ENCODE data around the gene SLC9A8. TPM values are rescaled to one million over a fixed set of nuclear protein-coding genes. Genes with fewer than 3 reads are reported as not detected.

Gene SLC9A8
- total RNA-seq, 2 experiments from 2014 or later, result 22.0 to 30.3 TPM

GRCh38 chr20:49925901-49926454, 113.3 kb downstream of the SLC9A8 start:
- no TSS peak for BruUV-seq (replicated peaks)
- peaks cover 8% of the 10 kb centered on the region for H3K4me1 ChIP-seq (ENCODE audit: insufficient read depth, low read length, poor library complexity, severe bottlenecking)
- intact Hi-C loops (cut with micrococcal nuclease; ENCODE audit: unreplicated experiment), result loop anchor here (5.0 kb wide), 1 partner anchor 39 kb away; no protein-coding TSS in a partner anchor

GRCh38 chr20:49928411-49929141, 115.9 kb downstream of the SLC9A8 start:
- CTCF ChIA-PET (ENCODE audit: unreplicated experiment), result no interaction called here
- DNase-seq (ENCODE audit: low spot score), result peak; percentile 88

More at GRCh38 chr20:49925901-49926454, 113.3 kb downstream of the SLC9A8 start:
- ChIA-PET CTCF (ENCODE audit: unreplicated experiment) (no interaction called here), POLR2A (interaction anchor here (0.7 kb wide), 1 partner anchor 9 kb away, joined by 6 read pairs; no protein-coding TSS in a partner anchor)
- no peaks in the 10 kb centered on the region for H4K20me1 ChIP-seq (ENCODE audit: insufficient read depth, low read length)
- H3K27ac ChIP-seq (ENCODE audit: low read depth, low read length, poor library complexity, severe bottlenecking), result no peak overlapping the region
- H3K79me2 ChIP-seq (ENCODE audit: insufficient read depth, low read depth, low read length), result no peaks in the 10 kb centered on the region
- no peak for TF ChIP-seq CTCF (conservative IDR thresholded peaks at IDR 0.05; ENCODE audit: low read length)
- TF ChIP-seq EZH2phosphoT487 (IDR thresholded peaks at IDR 0.05; ENCODE audit: borderline replicate concordance, low read depth, low read length), result no peak
- H2AFZ ChIP-seq (ENCODE audit: low read length), result no peak overlapping the region
- no peaks in the 10 kb centered on the region for H3K9me2 ChIP-seq (ENCODE audit: insufficient read depth, low read length)
- DNase-seq (ENCODE audit: low spot score), result no peak
- no peaks in the 10 kb centered on the region for H3K36me3 ChIP-seq (ENCODE audit: insufficient read depth, low read length)
- no peak overlapping the region for H3K4me3 ChIP-seq (ENCODE audit: low read depth, low read length, poor library complexity, severe bottlenecking)
- H3K9me3 ChIP-seq (ENCODE audit: low read length), result peaks cover 7% of the 10 kb centered on the region; the same call in 1 of the 2 replicates
- no peak overlapping the region for H3K4me2 ChIP-seq (ENCODE audit: low read length)

More at GRCh38 chr20:49928411-49929141, 115.9 kb downstream of the SLC9A8 start:
- POLR2A ChIA-PET, result no interaction called here
- TF ChIP-seq CTCF (conservative IDR thresholded peaks at IDR 0.05; ENCODE audit: low read length) (peak; percentile 97), EZH2phosphoT487 (IDR thresholded peaks at IDR 0.05; ENCODE audit: borderline replicate concordance, low read depth, low read length) (no peak)
- H3K27ac ChIP-seq (ENCODE audit: low read depth, low read length, poor library complexity, severe bottlenecking), result no peak overlapping the region
- no peaks in the 10 kb centered on the region for H3K36me3 ChIP-seq (ENCODE audit: insufficient read depth, low read length)
- H4K20me1 ChIP-seq (ENCODE audit: insufficient read depth, low read length), result no peaks in the 10 kb centered on the region
- H3K4me1 ChIP-seq (ENCODE audit: insufficient read depth, low read length, poor library complexity, severe bottlenecking), result peaks cover 14% of the 10 kb centered on the region
- H3K4me3 ChIP-seq (ENCODE audit: low read depth, low read length, poor library complexity, severe bottlenecking), result no peak overlapping the region
- peak overlapping the region; percentile 93 for H2AFZ ChIP-seq (ENCODE audit: low read length)
- H3K79me2 ChIP-seq (ENCODE audit: insufficient read depth, low read depth, low read length), result no peaks in the 10 kb centered on the region
- peak overlapping the region; percentile 32 for H3K4me2 ChIP-seq (ENCODE audit: low read length)
- H3K9me3 ChIP-seq (ENCODE audit: low read length), result peaks cover 7% of the 10 kb centered on the region; the same call in 1 of the 2 replicates
- BruUV-seq (replicated peaks), result no TSS peak
- intact Hi-C loops (cut with micrococcal nuclease; ENCODE audit: unreplicated experiment), result loop anchor here (2.0 to 5.0 kb wide), 3 partner anchors 14 to 318 kb away; partner anchors contain the start of gene SPATA2
- no peaks in the 10 kb centered on the region for H3K9me2 ChIP-seq (ENCODE audit: insufficient read depth, low read length)

Data from OCI-LY7 (cell line).